HepG2 (cell line): ENCODE results near the gene CNTN5. TPM values are rescaled to one million over a fixed set of nuclear protein-coding genes. Genes with fewer than 3 reads are reported as not detected.

Experiments
- ATAC-seq: fragments of 200-7000 bp; cut with Tn5 transposase; 3 replicates; pipeline ENCODE4 v1.9.1; 2020; ENCODE audit warnings: mild to moderate bottlenecking, moderate library complexity
- BruUV-seq: library from RNA; stranded (reverse); fragments of 400-500 nt; replicated peaks from 2 replicates; lab custom pipeline; 2021; lab: Mats Ljungman, UMichigan
- CTCF ChIA-PET: fragments of 300-600 bp; formaldehyde crosslinking; extraction: SDS; loops from one replicate; lab custom pipeline; 2021; ENCODE audit warnings: low total read pairs, inconsistent platforms, low intra/inter-chr PET ratio; lab: Yijun Ruan, JAX
- POLR2A ChIA-PET: fragments of 350-600 bp; sonication (Branson Sonifier 250); formaldehyde crosslinking; loops from one replicate; lab custom pipeline; 2020; ENCODE audit warnings: antibody characterized with exemption, inconsistent platforms; lab: Yijun Ruan, JAX
- DNase-seq: peaks from one replicate; pipeline ENCODE4 v3.0.0-alpha.2; 2015; ENCODE audit warnings: low spot score
- FAIRE-seq: peaks from 3 replicates; lab custom pipeline; 2011; peaks lifted over from hg19 to GRCh38; lab: Jason Lieb, UNC
- H2AFZ ChIP-seq: one replicate; pipeline ENCODE4 v1.6.1; 2011; ENCODE audit warnings: low read length, inconsistent platforms
- H3K27ac ChIP-seq: fragments of 300-600 bp; 3 replicates; pipeline ENCODE4 v1.8.0; 2011; ENCODE audit warnings: mixed run types, mild to moderate bottlenecking, mixed read lengths, low read length, inconsistent platforms; ENCODE audit not compliant: insufficient read depth; ENCODE audit errors: extremely low read length
- H3K27me3 ChIP-seq, 2 experiments: fragments of 200-600 bp in 1 of 2; 2 replicates in 1 of 2; 3 replicates in 1 of 2; pipeline versions ENCODE4 v1.6.0 to v1.8.0; 2011; ENCODE audit warnings: low read length in 2 of 2, mild to moderate bottlenecking in 2 of 2, moderate library complexity in 2 of 2, inconsistent platforms in 1 of 2; ENCODE audit not compliant: insufficient read depth in 2 of 2, control insufficient read depth in 1 of 2
- H3K36me3 ChIP-seq, 2 experiments: fragments of 200-600 bp in 1 of 2; replicated peaks in 1 of 2; 2 replicates in 1 of 2; 3 replicates in 1 of 2; pipeline versions ENCODE4 v1.5.1 to v1.8.0; 2011; ENCODE audit warnings: low read length in 2 of 2, inconsistent platforms in 1 of 2; ENCODE audit not compliant: insufficient read depth in 2 of 2, control insufficient read depth in 1 of 2
- H3K4me1 ChIP-seq: 2 replicates; pipeline ENCODE4 v1.5.1; 2012; ENCODE audit warnings: low read length, inconsistent platforms; ENCODE audit not compliant: insufficient read depth
- H3K4me2 ChIP-seq: 2 replicates; pipeline ENCODE4 v1.6.0; 2011; ENCODE audit warnings: low read depth, low read length, inconsistent platforms
- H3K4me3 ChIP-seq, 3 experiments: fragments of 200-600 bp in 1 of 3; sonication (generic), shearing (Covaris generic) in 1 of 3; replicated peaks in 1 of 3; 2 replicates each; pipeline ENCODE4 v1.5.1; 2011 to 2016; ENCODE audit warnings: low read length in 3 of 3, inconsistent platforms in 2 of 3, low read depth in 2 of 3, mild to moderate bottlenecking in 2 of 3, control low read depth in 1 of 3, mixed read lengths in 1 of 3; ENCODE audit not compliant: insufficient read depth in 1 of 3
- H3K79me2 ChIP-seq: one replicate; pipeline ENCODE4 v1.6.1; 2011; ENCODE audit warnings: low read length, inconsistent platforms; ENCODE audit not compliant: insufficient read depth
- H3K9ac ChIP-seq: 2 replicates; pipeline ENCODE4 v1.6.0; 2011; ENCODE audit warnings: mild to moderate bottlenecking, low read depth, low read length, inconsistent platforms; ENCODE audit not compliant: insufficient read depth
- H3K9me3 ChIP-seq: 2 replicates; pipeline ENCODE4 v1.5.1; 2012; ENCODE audit warnings: mild to moderate bottlenecking, low read length
- H4K20me1 ChIP-seq: 2 replicates; pipeline ENCODE4 v1.6.0; 2011; ENCODE audit warnings: inconsistent platforms, mild to moderate bottlenecking, low read length, moderate library complexity; ENCODE audit not compliant: insufficient read depth
- BORCS8-MEF2B ChIP-seq: sonication (generic); formaldehyde crosslinking; IDR thresholded peaks from 2 replicates; pipeline ENCODE4 v1.8.0; 2022; ENCODE audit warnings: mild to moderate bottlenecking, missing genetic modification reagents
- BRF2 ChIP-seq: sonication (generic); formaldehyde crosslinking; IDR thresholded peaks from 2 replicates; pipeline ENCODE4 v1.8.1; 2022; ENCODE audit warnings: mild to moderate bottlenecking, missing genetic modification reagents
- DZIP1 ChIP-seq: sonication (generic); formaldehyde crosslinking; IDR thresholded peaks from 2 replicates; pipeline ENCODE4 v1.5.0; 2020; ENCODE audit warnings: mild to moderate bottlenecking, missing genetic modification reagents
- SRSF4 ChIP-seq: fragments of 200-400 bp; formaldehyde crosslinking; IDR thresholded peaks from one replicate; pipeline ENCODE4 v1.6.1; 2018; ENCODE audit warnings: mild to moderate bottlenecking, low read depth, low read length, moderate library complexity; ENCODE audit not compliant: poor library complexity, severe bottlenecking
- ZNF205 ChIP-seq: IDR thresholded peaks from 2 replicates; pipeline ENCODE4 v1.6.1; 2018; ENCODE audit warnings: missing biosample characterization, missing genetic modification reagents
- ZNF709 ChIP-seq: sonication (generic); formaldehyde crosslinking; IDR thresholded peaks from 2 replicates; pipeline ENCODE4 v1.5.0; 2020; ENCODE audit warnings: mild to moderate bottlenecking, missing genetic modification reagents
- WGBS: methylation state at CpG from one replicate; pipeline ENCODE4 v1.1.6; 2017; ENCODE audit warnings: low lambda C conversion rate; 5-methylcytosine and 5-hydroxymethylcytosine counted together
- in situ Hi-C: cut with HindIII; loops from 2 replicates; pipeline ENCODE4 v1.10.0; 2017; ENCODE audit warnings: low pct_unique_long_range_greater_than_20kb; ENCODE audit not compliant: extremely low pct_ligation_motif_present
- intact Hi-C: fragments of 100-400 bp; cut with micrococcal nuclease; formaldehyde crosslinking; loops from one replicate; pipeline ENCODE4 v1.10.0; 2022; ENCODE audit not compliant: unreplicated experiment
- polyA plus RNA-seq, 8 experiments: library from polyadenylated mRNA; depleted of rRNA in 3 of 8; stranded (reverse) in 7 of 8; unstranded in 1 of 8; fragments of >200 nt; fragmentation: Illumina TruSeq in 4 of 8; extraction: Trizol in 4 of 8; gene quantifications; 2 replicates each; pipeline versions ENCODE4 v1.2.1 to v1.2.3, GENCODE V29; 2011 to 2016; ENCODE audit warnings: low read depth in 4 of 8, missing spikeins in 1 of 8, mixed read lengths in 1 of 8; ENCODE audit not compliant: insufficient read depth in 1 of 8
- total RNA-seq, 5 experiments: library from RNA; depleted of rRNA; stranded (reverse); fragments of >200 nt; fragmentation: Illumina TruSeq; extraction: Trizol; gene quantifications; 2 replicates each; pipeline ENCODE4 v1.2.3, GENCODE V29; 2016; ENCODE audit warnings: low read depth in 1 of 5

CNTN5 gene
- total and polyA plus RNA-seq, 2 of the 13 experiments (the other 11 are each of a cell fraction or from before 2014, with no cell fraction given): not detected

GRCh38 chr11:99708928-99709672 is 688.4 kb downstream of the CNTN5 start:
- H3K27me3 ChIP-seq: no peaks in the 10 kb centered on the region
- no TSS peak for BruUV-seq
- no peaks in the 10 kb centered on the region for H3K79me2 ChIP-seq
- no peak overlapping the region for H3K4me2 ChIP-seq
- in situ Hi-C loops: no loop called here
- no peaks in the 10 kb centered on the region for H4K20me1 ChIP-seq
- H3K4me3 ChIP-seq: no peak overlapping the region
- TF ChIP-seq BRF2 (no peak), DZIP1 (CRISPR knock-in tag) (no peak), BORCS8-MEF2B (CRISPR knock-in tag) (no peak), ZNF205 (CRISPR knock-in tag) (no peak), SRSF4 (no peak), ZNF709 (no peak)
- TF ChIP-seq, all 625 proteins: peak for 0
- Histone ChIP-seq H3K36me3 (no peaks in the 10 kb centered on the region), H3K4me1 (no peaks in the 10 kb centered on the region), H2AFZ (no peak overlapping the region), H3K9ac (no peak overlapping the region), H3K9me3 (no peaks in the 10 kb centered on the region), H3K27ac (no peak overlapping the region)
- ChIA-PET POLR2A (no interaction called here), CTCF (no interaction called here)
- FAIRE-seq (no peak), ATAC-seq (no peak), DNase-seq (no peak)
- 4% methylated on average over 3 of the region's 3 CpGs for WGBS
- intact Hi-C loops: no loop called here
